Measurements from ENCODE around the gene ETFRF1.
A peak's percentile ranks its signal among the peaks of the same experiment; 100 is the strongest.

The ETFRF1 gene

DNA sequence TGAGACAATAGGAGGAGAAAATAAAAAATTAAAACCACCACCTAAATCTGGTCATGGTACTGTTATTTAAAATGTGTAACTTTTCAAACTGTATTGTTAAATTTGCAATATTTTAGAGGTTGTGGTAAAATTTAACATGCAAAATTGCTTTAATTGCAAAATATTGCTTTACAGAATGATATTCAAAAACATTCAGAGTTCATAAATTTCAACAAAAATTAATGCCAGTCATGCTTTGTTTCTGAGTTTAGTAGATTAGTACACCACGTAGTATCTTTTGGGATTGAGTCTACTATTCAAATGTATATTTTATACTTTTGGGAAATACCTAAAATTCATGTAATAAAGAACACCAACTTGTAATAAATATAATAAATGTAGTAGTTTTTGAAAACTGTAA is 18.3 kb downstream of the ETFRF1 start:
- no peak for DNase-seq (ENCODE audit: low read depth)

DNA sequence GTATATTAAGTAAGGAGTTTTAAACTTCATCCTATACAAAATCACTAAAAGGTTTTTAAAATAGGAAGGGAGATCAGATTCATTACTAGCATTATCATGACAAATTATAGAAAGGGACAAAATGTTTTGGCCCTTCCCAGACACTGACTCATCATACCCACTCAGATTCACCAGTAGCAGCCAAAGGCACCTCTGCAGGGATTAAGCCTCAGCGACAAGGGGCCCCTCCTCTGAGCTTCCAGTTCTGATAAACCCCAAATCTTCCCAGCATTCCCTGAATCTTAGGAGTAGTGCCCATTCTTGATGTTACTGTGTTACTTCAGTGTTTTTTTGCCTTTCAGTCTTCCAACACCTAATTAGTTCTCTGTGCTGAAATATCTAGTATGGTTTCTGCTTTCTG is 41.2 kb downstream of the ETFRF1 start:
- DNase-seq (ENCODE audit: low read depth) = no peak

DNA sequence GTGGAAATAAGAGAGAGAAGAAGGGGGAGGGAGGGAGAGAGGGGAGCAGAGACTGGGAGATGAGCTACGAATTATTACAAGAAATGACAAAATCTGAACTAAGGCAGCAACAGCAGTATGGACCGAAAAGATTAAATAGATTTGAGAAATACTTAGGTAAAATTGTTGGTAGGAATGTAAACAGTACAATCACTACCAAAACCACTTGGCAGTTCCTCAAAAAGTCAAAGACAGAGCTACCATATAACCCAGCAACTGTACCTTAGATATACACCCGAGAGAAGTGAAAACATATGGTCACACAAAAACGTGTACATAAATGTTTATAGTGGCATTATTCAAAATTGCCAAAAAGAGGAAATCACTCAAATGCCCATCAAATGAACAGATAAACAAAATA is 41.6 kb downstream of the ETFRF1 start:
- no peak for DNase-seq (ENCODE audit: low read depth)

DNA sequence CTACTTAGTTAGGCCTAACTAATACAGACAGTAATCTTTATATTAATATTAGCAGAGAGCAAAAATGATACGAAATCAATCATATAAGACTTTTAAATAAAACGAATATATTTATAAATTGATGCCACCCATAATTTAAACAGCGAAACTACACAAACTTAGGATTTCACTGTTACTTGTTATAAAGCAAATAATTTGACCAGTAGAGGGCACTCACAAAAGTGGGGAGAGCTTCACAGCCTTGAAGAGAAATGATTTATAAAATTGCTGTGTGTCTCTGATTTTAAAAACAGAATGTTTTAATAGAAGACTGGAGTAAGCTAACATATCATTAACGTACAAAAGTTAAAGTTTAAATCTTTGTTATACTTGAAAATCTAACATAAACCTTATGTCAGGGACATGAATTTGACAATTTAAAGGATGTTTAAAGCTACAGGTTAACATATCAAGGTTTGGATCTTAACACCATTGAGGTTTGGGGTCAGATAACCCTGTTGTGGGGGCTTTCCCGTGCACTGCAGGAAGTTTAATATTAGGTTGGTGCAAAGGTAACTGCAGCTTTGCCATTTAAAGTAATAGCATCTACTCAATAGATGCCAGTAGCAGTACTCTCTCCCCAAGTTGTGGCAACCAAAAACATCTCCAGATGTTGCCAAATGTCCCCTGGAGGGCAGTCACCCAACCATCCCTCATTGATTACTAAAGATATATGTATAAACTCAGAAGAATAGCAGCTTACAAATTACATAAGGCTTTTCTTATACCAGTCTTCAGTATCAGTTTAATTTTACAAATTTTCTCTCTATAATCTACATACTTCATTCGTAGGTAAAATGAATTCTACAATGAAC is 46.4 kb downstream of the ETFRF1 start:
- DNase-seq (ENCODE audit: low read depth) = no peak

DNA sequence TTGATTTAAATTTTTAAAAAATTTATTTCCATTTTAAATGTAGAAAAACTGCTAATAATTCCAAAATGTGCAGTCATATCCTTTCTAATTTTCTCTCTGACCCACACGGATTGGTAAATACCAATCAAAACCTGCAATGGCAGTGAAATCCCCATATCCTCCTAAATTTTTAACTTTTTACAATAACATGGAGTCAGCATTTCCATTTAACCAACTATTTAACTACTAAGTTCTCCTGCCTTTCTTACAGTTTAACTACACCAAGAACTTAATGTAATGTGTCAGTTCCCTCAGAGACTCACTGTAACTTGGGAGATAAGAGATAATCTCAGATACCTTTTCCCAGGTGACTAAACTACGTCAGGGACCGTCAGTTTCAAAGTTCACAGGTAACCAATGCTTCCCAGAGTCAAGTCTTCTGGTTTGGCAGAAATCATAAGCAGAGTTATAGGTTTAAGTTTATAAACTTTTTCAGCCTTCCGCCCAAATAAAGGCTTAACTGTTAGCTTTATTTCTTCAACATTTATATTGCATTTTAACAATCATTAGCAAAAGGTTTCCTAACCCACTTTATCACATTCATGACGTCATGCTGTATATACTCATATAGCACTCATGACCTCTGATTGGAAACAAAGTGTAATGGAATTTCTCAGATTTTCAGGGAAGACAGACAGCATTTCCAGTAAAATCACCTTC is 48.1 kb downstream of the ETFRF1 start:
- DNase-seq (ENCODE audit: low read depth) = no peak

DNA sequence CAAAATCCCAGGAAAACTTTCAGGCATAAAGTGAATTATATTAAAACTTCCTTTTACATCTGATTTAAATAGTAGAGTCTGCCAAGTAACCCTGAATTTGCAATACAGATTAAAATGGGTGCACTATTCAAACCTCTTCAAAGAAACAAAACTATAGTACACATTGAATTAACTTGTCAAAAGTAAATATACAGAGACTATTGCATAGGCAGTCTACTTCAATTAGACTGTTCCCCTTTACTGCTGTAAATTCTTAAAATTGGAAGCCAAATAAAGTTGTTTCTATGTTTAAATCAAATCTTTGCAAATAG is 48.6 kb downstream of the ETFRF1 start:
- DNase-seq (ENCODE audit: low read depth) = no peak

DNA sequence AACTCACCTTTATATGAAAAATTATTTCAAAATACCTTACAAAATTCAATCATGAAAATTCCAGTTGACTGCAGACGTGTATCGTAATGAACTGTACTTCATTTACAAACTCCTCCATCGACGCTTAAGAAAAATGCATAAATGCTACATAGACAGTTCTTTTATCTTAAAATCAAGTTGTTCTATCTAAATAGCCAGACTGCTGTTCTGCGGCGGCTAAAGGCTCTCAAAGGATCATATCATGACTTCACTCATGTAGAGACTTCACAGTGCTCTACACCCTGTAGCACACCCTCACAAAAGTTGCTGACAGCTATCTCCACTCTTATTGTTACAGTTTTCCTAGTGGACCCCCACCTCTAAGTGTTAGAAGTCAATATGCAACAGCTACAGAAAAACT is 50.5 kb downstream of the ETFRF1 start:
- DNase-seq (ENCODE audit: low read depth) = no peak

DNA sequence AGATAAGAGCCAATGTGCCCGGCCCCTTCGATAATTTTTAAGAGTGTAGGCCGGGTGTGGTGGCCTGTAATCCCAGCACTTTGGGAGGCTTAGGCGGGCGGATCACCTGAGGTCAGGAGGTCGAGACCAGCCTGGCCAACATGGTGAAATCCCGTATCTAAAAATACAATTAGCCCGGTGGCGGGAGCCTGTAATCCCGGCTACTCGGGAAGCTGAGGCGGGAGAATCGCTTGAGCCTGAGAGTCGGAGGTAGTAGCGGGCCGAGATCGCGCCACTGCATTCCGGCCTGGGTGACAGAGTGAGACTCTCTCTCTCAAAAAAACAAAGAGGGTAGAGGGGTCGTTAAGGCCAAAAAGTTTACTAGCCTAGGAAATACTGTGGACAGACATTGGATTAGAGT is 53.1 kb downstream of the ETFRF1 start:
- DNase-seq (ENCODE audit: low read depth) = no peak

DNA sequence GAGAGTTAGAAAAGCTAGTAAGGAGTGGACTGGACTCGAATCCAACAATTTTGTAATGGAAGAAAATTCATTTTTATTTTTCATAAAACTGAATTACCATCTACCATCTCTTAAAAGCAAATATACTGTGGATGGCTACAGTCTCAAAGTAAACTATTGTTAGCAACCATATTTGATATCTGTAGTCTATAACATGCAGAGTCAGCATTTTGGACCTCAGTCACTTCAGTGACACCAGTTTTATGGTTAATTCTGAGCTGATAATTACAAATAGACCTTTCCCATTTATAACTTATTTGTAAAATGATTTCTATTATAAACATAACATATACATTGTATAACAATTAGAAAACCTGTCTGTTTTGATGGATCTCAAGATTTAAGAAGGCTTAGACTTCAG is 53.7 kb downstream of the ETFRF1 start:
- DNase-seq (ENCODE audit: low read depth) = no peak

DNA sequence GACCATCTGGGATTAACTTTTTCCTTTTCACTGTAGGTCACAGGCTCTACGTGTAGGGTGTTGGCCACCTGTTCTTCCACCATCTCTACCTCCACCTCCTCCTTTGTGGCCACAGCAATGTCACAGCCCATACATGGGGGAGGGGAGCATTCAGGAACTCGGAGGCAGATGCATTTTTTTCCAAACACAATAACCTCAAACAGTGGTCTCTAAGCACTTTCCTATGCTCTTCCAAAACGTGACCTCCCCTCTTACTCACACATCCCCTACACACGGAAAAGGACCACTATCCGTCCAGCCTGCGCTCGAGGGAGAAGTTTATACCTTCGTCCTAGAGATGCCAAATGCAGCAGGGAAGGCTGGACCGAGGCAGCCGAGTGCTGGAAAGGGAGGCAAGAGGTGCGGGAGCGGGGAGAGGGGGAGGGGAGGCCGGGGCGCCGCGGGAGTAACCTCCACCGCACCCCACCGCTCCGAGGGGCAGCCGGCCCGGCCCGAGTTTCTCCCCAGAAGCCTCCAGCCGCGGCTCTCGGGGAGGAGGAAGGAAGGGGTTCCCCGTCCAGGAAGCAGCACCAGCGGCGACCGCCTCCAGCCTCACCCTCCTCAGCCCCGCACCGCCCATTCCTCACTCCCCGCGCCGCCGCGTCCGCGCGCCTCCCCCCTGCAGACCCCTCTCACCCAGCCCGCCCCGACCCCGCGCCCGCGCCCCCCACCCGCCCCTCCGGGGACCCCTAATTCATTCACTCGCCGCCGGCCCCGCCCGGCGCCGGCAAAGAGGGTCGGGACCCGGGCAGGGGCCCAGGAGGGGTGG is 55.1 kb downstream of the ETFRF1 start:
- DNase-seq (ENCODE audit: low read depth) = peak; percentile 31

DNA sequence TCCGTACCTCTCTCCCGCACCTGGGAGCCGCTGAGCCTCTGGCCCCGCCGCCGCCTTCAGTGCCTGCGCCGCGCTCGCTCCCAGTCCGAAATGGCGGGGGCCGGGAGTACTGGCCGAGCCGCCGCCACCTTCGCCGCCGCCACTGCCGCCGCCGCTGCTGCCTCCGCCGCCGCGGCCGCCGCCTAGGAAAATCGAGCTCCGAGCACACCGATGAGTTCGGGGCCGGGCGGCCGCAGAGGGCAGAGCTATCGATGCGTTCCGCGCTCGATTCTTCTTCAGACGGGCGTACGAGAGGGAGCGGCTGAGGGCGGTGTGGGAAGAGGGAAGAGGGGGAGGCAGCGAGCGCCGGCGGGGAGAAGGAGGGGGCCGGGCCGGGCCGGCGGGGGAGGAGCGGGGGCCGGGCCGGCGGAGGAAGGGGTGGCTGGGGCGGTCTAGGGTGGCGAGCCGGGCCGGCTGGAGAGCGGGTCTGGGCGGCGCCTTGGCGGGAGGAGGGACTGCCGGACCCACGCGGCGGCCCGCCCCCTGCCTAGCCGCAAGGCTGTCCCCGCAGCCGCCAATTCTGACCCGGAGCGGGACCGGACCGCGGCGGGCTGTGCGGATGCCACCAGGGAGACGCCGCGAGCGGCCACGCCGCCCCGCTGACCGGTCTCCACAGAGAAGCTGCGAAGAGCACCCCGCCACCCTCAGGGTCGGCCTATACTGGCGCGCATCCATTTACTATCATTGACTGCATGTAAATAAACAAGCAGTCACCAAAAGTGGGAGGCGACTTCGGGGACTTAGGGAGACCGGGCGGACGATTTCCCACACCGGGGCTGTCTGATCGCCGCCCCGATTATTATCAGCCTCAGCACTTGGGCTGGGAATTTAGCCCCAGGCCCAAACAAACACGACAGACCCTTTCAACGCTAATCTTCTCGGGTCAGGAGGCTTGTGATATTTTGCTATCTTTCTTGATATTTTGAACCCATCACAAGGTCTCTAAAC is 56.0 kb downstream of the ETFRF1 start, which contains the start of gene KRAS:
TSS of gene KRAS (minus strand) at position 186 of the 987 bp plus-strand sequence.
- DNase-seq (ENCODE audit: low read depth) = peak; percentile 82

DNA sequence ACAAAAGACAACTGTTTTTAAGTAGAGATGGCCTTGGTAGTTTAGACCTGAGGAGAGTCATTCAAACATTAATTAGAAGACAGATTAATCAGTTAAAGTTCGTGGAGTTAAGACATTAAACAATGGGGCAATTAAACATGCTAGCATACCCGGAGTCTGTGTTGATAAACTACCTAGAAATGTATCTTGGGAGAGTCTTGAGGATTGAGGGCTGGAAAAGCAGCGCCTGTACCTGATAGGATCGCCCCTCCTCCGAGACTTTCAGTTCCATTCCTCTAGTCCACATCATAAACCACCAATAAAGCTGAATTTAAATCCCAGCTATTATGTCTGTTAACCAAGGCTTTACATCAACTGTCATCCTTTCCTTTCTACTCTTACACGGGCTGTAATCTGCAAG is 56.7 kb downstream of the ETFRF1 start:
- DNase-seq (ENCODE audit: low read depth) = no peak

DNA sequence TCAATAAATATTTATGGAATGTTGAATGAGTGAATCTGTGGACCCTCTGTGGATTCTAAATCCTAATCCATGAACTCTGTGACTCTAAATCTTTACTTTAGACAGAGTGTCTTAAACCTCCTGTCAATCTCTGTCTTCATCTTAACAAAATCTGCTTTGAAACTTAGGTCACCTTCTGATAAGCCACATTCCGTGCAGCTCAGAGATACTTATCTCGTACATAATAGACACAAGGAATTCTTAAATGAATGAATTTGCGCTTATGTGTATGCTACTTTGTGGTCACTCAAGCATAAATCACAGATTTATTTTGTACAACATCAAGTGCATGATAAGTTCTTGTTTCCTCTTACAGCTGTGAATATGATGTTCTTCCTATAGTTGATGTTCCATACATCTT is 57.9 kb downstream of the ETFRF1 start:
- no peak for DNase-seq (ENCODE audit: low read depth)

DNA sequence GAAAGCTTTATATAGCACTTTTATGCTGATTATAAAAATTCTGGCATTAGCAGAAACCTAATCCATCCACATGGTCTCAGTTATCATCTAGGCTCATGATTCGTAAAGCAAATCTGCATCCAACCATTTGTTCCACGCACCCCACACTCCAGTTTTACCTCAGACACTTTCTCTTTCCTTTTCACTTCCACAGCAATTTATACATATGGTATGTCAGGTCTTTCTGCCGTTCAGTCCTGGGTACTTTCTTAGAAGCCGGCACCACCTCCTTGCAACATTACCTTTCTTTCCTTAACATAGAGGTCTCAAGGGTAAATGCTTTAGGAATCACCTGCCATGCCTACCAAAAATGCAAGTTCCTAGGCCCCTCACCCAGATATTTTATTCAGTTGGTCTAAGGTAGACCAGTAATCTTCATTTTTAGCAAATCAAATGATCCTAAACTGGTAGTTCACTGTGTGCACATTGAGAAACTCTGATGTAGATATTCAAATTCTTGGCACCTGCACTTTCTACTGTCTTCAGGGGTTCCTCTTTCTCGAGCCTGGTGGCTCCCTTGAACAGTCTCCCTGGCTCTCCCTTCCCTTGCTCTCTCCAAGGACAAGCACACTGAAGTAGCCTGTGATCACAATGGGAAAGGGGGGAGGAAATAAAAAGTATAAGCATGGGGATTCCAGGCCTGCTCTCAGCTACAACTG is 58.5 kb downstream of the ETFRF1 start:
- DNase-seq (ENCODE audit: low read depth) = no peak

DNA sequence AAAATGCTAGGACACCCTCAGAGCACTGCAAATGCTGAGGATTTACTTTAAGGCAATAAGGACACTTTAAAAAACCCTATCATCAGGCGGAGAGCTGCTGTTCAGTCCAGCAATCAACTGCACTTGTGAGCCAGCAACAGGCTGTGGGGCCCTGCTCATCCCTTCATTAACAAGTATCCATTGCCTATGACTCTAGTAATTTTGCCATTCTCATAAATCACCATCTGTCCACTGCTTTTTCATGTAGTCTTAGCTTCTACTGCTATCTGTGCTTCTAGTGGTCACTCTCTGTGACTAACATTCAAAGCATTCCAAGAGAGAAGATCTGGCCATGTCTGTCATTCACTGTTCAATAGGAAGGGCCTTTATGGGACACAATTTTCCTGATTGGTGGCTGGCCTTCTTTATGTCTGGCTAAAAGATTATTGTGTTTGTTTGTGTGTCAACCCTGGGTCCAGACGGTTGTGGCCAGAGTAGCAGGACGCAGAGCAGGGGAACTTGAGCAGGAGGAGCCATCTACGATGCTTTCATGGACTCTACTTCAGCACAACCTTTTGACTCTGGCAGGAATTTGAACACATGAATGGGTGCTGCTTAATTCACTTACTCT is 59.3 kb downstream of the ETFRF1 start:
- DNase-seq (ENCODE audit: low read depth) = no peak
